ENCODE measurements around the gene RNH1.

RNH1 gene

DNA sequence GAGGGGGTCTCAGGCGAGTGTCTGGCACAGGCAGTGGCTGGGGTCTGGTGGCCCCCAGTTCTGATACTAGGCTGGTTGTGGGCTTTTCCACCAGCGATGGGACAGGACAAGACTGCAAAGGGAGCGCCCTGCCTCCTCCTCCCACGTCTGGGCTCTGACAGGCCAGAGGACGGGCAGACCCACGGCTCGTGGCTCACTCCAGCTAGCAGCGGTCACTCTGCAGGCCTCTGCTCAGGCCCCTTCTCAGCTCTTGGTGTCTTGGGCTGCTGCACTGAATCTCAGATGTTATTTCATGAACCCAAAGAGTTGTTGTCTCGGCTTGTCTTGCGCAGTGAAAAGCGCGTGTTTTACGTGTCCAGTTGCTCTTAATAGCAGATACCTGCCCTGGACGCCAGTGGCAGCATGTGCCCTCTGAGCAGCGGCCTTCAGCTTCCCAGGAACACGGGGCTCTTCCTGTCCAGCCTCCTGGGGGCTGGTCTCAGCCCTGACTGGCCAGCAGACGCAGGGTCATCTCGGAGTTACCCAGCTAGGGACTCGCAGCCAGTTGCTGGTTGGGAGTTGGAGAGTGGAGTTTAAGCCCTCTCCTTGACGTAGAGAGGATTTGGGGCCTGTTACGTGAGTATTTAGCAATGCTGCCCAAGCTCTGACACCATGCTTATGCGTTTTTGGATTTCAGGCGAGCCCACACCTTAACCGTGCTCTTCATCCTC is 47.4 kb downstream of the RNH1 start:
- DNase-seq (ENCODE audit: low read depth in 1 of 2, low spot score in 1 of 2), result no peak

DNA sequence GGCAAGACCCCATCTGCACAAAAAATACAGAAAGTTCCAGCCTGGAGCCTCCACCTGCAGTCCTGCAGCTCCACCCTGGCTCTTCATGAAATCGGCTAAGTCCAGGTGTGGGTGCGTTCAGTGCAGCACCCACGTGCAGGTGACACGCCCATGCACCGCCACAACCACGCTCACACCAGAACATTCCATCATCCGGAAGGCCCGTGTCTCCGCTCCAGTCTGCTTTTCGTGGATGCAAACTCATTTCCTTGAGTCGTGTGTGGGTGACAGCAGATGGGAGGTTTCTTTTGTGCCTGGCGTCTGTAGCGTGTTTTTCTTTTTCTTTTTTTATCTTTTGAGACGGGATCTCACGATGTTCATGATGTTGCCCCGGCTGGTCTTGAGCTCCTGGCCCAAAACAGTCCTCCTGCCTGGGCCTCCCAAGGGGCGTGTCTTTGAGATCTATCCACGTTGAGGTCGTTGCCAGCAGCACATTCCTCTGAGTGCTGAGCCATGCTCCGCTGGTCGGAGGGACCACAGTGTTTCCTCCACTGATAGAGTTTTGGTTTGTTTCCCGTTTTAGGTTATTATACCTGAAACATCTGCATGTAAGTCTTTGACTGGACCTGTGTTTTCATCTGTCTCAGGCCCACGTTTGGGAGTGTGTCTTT is 49.8 kb downstream of the RNH1 start:
- DNase-seq (ENCODE audit: low read depth in 1 of 2, low spot score in 1 of 2), result no peak

DNA sequence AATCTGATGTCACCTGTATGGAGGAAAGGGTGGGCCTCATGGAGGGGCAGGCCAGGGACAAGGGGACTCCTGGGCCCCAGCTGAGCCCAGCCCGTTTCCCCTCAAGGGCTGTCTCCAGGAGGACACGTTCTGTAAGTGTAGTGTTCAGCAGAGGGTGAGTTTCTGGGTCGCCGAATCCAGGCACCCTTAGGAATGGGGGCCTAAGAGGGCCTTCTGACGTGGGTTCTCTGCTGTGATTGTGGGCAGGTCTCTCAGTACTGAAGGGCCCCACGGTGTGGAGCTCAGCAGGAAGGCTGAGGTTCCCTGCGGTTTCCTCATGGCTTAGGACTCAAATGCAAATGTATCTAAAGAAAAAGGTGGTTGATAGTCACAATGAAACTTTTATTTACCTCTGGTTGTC is 50.5 kb downstream of the RNH1 start:
- no peak for DNase-seq (ENCODE audit: low read depth in 1 of 2, low spot score in 1 of 2)

DNA sequence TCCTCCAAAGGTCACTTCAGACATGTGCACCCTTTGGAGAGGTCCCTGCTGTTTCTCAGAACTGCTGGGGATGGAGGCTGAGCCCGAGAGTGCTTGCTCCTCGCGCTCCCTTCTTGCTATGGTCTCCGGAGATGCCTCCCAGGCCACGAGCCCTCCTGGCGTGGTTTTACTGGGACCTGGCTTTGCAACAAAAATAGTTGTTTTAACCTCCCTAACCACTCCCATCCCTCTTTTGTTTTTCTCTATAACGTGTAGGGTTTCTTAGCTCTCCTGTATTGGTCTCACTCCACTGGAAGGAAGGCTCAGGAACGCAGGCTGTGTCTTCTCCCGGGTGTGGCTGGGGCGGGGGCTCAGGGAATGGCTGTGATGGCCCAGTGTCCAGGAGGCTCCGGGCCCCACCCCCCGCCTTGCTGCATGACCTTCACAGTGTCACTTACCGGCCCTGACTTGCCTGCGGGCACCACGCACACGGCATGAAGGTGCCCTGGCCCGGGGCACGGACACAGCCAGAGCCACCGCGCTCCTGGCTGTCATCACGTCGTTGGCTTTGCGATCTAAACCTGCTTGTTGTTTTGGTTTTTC is 51.4 kb downstream of the RNH1 start:
- no peak for DNase-seq (ENCODE audit: low read depth in 1 of 2, low spot score in 1 of 2)

DNA sequence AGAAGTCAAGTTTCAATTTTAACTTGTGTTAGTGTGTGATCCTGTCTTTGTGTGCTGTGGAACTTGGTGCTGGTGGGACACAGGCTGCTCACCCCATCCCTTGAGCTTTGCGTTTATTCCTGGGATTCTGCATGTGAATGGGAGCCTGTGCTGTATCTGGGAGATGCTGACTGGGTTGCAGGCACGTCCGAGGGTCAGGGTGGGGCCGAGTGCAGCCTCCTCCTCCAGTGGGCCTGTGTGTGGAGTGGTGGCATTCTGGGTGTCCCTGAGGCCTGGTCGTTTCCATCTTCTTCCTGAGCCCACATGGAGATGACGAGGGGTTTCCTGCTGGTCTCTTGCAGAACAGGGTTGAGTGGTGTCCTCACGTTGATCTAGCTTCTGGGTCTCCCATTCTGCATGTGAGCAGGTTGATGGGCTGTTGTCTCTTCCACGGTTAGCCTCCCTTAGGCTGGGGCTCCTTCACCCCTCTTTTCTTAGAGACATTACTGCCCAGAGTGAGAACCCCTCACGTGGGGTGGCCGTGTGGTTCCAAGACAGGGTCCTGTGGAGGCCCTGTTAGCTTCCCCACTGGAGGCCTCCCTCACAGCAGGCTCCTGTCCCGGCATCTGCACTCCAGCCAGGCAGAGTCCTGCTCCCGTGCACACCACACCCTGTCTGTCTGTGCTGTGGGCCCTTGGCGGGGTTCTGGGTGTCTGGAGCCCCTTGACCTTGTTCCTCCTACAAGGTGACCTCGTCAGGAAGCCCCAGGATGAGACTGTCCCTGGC is 52.1 kb downstream of the RNH1 start:
- DNase-seq (ENCODE audit: low read depth in 1 of 2, low spot score in 1 of 2), result no peak

GRCh38 chr11:454043-454442 is 53.0 kb downstream of the RNH1 start:
- no peak for DNase-seq (ENCODE audit: low read depth in 1 of 2, low spot score in 1 of 2)

DNA sequence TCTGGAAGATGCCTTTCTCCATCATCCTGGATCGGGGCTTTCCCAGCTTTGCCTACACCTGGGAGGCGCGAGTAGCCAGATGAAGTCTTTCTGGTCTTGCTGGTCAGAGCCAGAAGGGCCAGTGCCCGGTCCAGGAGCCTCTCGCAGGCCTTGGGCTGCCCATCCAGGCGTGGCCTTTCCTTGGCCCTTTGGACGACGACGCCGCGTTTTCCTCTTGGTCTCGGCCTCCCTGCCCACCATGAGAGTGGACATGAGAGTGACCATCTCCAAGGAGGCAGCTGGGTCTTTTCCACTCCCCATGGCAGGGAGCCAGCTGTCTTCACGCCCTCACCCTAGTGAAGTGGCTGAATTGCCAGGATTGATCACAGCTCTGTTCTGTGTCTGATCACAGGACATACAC is 53.5 kb downstream of the RNH1 start:
- DNase-seq (ENCODE audit: low read depth in 1 of 2, low spot score in 1 of 2), result no peak

GRCh38 chr11:452916-453527 is 54.0 kb downstream of the RNH1 start:
- DNase-seq (ENCODE audit: low read depth in 1 of 2, low spot score in 1 of 2), result no peak

GRCh38 chr11:452203-452744 is 54.8 kb downstream of the RNH1 start:
- DNase-seq (ENCODE audit: low read depth in 1 of 2, low spot score in 1 of 2), result no peak

DNA sequence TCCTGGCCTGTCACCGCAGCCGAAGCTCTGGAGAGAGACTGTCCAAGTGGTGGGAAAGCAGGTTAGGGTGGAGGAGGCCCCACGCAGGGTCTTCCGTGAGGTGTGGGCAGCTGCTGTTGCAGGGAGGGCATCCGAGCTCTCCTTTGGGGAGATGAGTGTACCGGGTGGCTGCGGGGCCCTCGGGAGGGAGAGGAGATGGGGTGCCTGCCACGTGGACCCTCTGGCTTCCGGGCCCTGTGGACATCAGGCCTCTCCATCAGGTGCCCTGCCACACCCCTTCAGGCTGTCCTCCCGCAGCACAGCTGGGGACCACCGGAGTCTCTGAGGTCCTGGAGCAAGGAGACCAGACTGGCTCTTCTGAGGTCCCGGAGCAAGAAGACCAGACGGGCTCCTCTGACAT is 55.3 kb downstream of the RNH1 start:
- DNase-seq (ENCODE audit: low read depth in 1 of 2, low spot score in 1 of 2), result no peak

- peak; percentile 62 to 67 for DNase-seq (ENCODE audit: low read depth in 1 of 2, low spot score in 1 of 2)
Measured at GRCh38 chr11:450809-451451, 56.1 kb downstream of the RNH1 start.

DNA sequence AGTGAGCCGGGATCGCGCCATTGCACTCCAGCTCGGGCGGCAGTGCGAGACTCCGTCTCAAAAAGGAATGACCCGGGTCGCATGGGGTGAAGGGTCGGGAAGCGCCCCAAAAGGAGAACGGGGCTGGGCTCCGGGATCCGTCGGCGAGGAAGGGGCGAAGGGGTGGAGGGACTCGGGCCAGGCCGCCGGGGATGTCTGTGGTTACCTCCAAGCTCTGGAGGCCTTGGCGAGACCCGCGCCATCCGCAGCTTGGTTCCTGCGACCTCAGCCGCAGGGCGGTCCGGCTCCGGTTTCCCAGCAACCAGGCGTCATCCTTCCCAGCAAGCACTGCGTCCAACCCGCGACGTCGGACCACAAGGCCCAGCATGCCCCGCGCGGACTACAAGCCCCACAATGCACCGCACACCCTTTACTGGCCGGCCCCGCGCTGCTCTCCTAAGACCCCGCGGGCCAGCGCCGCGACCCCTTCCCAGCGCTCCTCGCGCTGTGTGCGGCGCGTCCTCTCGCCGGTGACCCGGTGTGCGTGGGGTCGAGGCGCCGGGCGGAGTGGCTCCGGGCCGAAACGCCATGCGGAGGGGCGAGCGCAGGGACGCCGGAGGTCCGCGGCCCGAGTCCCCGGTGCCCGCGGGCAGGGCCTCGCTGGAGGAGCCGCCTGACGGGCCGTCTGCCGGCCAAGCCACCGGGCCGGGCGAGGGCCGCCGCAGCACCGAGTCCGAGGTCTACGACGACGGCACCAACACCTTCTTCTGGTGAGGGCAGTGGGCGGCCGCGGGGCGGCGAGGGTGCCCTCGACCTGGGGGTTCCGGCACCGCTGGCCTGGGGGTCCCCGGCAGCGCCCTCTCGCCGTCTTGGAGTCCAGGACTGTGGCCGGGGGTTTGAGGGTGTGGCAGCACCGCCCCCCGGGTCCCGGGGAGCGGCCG is 56.9 kb downstream of the RNH1 start, which contains the start of gene PTDSS2:
Gene PTDSS2 (plus strand): TSS at position 391 of the 920 bp plus-strand sequence. CDS start 177 bp downstream, at position 568.
- peak; percentile 82 to 90 for DNase-seq (ENCODE audit: low read depth in 1 of 2, low spot score in 1 of 2)

- peak; percentile 89 to 97 for DNase-seq (ENCODE audit: low read depth in 1 of 2, low spot score in 1 of 2)
Measured at GRCh38 chr11:447923-448731, 58.9 kb downstream of the RNH1 start.

DNA sequence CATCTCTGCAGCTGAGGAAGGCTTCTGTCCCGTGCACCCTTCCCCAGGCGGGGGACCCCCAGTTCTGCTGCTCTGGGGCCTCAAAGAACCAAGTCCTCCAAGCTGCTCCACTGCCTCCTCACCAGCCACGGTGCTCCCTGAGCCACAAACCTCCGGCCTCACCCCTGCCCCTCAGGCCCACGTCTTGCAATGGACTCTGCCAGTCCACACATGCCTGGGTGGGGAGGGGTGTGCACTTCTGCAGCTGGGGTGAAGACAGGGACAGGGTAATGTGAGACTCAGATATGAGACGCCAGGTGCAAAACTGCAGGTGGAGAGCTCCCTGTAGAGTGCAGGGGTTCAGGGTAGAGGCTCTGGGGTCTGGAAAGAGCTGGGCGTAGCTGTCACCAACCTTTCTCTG is 60.2 kb downstream of the RNH1 start:
- DNase-seq (ENCODE audit: low read depth in 1 of 2, low spot score in 1 of 2), result no peak

DNA sequence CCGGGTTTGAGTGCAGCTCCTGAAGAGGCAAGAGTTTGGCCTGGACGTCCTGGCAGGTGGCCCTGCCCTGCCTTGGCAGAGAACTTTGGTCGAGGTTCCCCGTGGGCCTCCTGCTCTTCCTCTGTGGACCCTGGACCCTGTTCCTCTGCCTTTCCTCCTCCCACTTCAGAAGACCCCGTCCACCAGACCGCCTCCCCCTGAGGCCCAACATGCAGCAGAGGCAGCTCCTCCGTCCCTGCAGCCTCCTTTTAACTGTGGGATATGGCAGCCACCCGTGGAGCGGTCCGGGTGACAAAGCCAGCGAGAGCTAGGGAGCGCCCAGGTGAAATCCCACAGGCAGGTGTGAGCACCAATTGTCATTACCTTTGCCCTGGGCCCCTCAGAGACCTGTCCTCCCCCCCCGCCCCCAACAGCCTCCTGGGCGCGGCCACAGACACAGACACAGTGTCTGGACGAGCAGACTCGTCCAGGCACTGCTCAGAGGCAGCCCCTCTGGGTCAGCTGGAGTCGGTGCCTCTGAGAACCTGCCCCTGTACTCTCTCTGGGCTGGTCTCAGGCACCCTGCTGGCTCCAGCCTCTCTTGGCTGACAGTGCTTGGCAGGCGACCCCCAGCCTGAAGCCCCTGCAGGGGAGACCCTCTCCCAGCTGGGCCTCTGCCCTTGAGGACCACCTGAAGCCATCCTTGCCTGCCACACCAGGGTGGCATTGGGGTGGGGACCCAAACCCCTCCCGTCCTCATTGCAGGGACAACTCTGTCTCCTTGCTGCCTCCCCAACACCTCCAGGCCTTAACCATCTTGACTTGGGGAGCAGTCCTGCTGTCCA is 61.1 kb downstream of the RNH1 start:
- no peak for DNase-seq (ENCODE audit: low read depth in 1 of 2, low spot score in 1 of 2)

Measured in stimulated activated CD4-positive, alpha-beta T cell treated with anti-CD3 and anti-CD28 coated beads, Interleukin-15, amount 100 ng/mL, for 1 hour (primary cell).